Measurements from ENCODE around the gene ADK.
A peak's percentile ranks its signal among the peaks of the same experiment; 100 is the strongest.
"Not testable (repeated sequence)": the region's sequence is repeated elsewhere in the genome, so short reads cannot be mapped to it uniquely, and the experiment has no call there.

The ADK gene

GRCh38 chr10:74178042-74178791 lies 27.2 kb downstream of the ADK start:
- no peak for DNase-seq (ENCODE audit: low read depth in 1 of 2, low spot score in 1 of 2)

GRCh38 chr10:74179111-74179710 lies 28.2 kb downstream of the ADK start:
- no peak for DNase-seq (ENCODE audit: low read depth in 1 of 2, low spot score in 1 of 2)

GRCh38 chr10:74186678-74187077 lies 35.7 kb downstream of the ADK start:
- DNase-seq (ENCODE audit: low read depth in 1 of 2, low spot score in 1 of 2): no peak

DNA sequence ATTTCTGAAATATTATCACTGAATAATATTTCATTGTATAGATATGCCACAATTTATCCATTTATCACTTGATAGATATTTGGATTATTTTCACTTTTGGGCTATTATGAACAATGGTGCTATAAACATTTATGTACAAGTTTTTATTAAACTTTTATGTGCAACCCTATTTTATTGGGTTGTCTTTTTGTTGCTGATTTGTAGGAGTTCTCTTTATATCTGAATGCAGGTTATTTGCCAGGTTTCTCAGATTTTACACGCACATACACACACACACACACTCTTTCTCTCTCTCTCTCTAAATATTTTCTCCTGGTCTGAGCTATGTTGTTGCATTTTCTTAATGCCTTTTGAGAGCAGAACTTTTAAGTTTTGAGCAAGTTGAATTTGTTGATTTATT lies 36.2 kb downstream of the ADK start:
- no peak for DNase-seq (ENCODE audit: low read depth in 1 of 2, low spot score in 1 of 2)

GRCh38 chr10:74188617-74189016 lies 37.6 kb downstream of the ADK start:
- DNase-seq (ENCODE audit: low read depth in 1 of 2, low spot score in 1 of 2): not testable (repeated sequence)

- DNase-seq (ENCODE audit: low read depth in 1 of 2, low spot score in 1 of 2): no peak
These were observed 39.0 kb downstream of the ADK start for GRCh38 chr10:74189999-74190421.

- DNase-seq (ENCODE audit: low read depth in 1 of 2, low spot score in 1 of 2): no peak
These were observed 39.5 kb downstream of the ADK start for GRCh38 chr10:74190494-74190893.

GRCh38 chr10:74194545-74194944 lies 43.5 kb downstream of the ADK start:
- DNase-seq (ENCODE audit: low read depth in 1 of 2, low spot score in 1 of 2): no peak

- no peak for DNase-seq (ENCODE audit: low read depth in 1 of 2, low spot score in 1 of 2)
These were observed 44.0 kb downstream of the ADK start for GRCh38 chr10:74194999-74195398.

GRCh38 chr10:74199315-74199714 lies 48.3 kb downstream of the ADK start:
- no peak for DNase-seq (ENCODE audit: low read depth in 1 of 2, low spot score in 1 of 2)

GRCh38 chr10:74202356-74202755 lies 51.3 kb downstream of the ADK start:
- no peak for DNase-seq (ENCODE audit: low read depth in 1 of 2, low spot score in 1 of 2)

DNA sequence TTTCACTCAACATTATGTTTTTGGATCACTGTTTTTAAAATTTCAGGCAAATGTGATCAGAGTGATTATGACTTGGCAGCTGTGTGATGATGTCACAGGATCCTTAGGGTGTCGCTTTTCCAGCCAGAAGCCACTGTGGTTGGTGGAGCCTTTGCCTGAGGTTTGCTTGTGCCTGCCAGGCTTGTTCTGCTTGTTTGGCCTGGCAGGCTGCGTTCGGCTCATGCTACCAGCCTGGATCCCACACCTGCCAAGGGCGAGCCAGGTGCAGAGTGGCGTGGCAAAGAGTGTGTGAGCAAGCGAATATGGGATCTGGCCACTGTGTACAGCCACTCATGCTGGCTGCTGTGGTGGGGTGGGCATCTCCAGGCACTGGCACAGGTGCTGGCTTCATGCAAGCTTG lies 55.7 kb downstream of the ADK start:
- no peak for DNase-seq (ENCODE audit: low read depth in 1 of 2, low spot score in 1 of 2)

DNA sequence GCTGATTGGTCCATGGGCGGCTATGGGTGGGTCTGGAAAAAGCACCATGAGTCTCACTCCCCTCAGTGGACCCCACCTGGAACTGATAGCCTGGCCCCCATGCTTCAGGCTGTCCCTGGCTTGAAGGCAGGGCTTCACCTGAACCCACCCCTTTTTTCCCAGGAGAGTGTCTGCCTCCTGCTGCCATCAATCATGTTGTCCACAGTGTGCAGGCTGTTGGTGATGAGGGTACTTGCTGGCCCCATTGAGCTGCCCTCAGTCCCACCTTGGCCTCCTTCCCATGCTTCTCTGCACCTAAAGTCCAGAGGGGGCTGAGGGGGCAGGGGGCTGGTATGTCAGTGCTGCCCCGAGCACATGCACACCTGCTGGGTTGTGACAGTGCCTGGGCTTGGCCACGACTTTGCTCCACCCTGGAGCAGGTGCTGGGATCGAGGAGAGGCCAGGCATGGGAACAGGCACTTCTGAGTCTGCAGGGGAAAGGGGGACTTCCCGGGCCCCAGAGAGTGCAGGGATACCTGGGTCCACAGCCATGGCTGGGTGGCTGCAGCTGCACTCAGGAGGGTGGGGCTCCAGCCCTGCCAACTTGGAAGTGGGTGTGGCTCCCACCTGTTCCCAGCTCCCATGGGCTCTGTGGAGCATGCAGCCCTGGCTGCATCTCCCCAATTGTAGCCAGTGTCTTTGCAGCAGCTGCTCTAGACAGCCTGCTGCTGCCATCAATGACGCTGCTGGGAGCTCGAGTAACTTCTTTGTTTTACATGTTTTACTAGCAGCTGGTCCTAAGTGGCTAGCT lies 56.9 kb downstream of the ADK start:
- no peak for DNase-seq (ENCODE audit: low read depth in 1 of 2, low spot score in 1 of 2)

- DNase-seq (ENCODE audit: low read depth in 1 of 2, low spot score in 1 of 2): no peak
These were observed 58.0 kb downstream of the ADK start for GRCh38 chr10:74208997-74209396.

DNA sequence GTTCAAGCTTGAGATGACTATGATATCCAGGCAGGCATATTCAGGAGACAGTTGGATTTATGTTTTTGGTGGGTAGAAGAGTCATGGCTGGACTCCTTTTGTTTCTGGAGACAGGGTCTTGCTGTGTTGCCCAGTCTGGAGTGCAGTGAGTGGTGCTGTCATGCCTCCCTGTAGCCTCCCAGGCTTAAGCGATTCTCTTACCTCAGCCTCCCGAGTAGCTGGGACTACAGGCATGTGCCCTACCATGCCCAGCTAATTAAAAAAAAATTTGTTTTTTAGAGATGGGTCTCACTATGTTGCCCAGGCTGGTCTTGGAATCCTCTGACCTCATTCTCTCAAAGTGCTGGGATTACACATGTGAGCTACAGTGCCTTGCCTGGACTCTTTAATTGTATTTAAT lies 62.0 kb downstream of the ADK start:
- DNase-seq (ENCODE audit: low read depth in 1 of 2, low spot score in 1 of 2): no peak

GRCh38 chr10:74213571-74214162 lies 62.6 kb downstream of the ADK start:
- DNase-seq (ENCODE audit: low read depth in 1 of 2, low spot score in 1 of 2): peak in 1 of 2 donors; percentile 13

- DNase-seq (ENCODE audit: low read depth in 1 of 2, low spot score in 1 of 2): not testable (repeated sequence)
These were observed 66.1 kb downstream of the ADK start for GRCh38 chr10:74217110-74217509.

- not testable (repeated sequence) for DNase-seq (ENCODE audit: low read depth in 1 of 2, low spot score in 1 of 2)
These were observed 71.4 kb downstream of the ADK start for GRCh38 chr10:74222467-74222866.

- DNase-seq (ENCODE audit: low read depth in 1 of 2, low spot score in 1 of 2): no peak
These were observed 72.9 kb downstream of the ADK start for GRCh38 chr10:74223755-74224529.

DNA sequence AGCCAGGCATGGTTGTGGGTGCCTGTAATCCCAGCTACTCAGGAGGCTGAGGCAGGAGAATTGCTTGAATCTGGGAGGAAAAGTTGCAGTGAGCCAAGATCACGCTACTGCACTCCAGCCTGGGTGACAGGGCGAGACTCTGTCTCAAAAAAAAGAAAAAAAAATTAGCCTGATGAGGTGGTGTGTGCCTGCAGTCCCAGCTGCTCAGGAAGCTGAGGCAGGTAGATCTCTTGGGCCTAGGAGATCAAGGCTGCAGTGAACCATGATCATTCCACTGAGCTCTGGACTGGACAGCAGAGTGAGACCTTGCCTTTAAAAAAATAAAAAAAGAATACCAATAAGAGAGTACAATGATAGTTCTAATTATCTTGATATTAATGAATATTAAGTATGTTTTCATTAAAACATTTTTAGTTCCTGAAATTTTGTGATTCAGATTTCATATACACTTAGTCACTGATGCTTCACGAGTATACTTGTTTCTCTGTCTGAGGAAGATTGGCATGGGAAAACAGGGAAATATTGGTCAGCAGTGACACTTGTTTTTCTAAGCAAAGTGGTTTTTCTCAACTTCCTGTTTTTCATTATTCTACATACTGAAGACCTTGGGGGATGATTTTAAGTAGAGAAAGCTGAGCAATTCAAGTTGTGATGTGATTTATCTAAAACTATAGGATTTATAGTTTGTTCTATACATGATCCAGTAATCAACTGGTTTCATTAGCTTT lies 76.8 kb downstream of the ADK start:
- DNase-seq (ENCODE audit: low read depth in 1 of 2, low spot score in 1 of 2): no peak

Measured in activated T-helper 1 cell treated with anti-CD3 and anti-CD28 coated beads, Interleukin-2, amount 50 U/mL, for 16 hours (primary cell).